ENCODE measurements around the gene GAL3ST2.
"Not testable (repeated sequence)": the region's sequence is repeated elsewhere in the genome, so short reads cannot be mapped to it uniquely, and the experiment has no call there.

The GAL3ST2 gene

GRCh38 chr2:241769819-241770184 lies 6.8 kb upstream of the GAL3ST2 start:
- DNase-seq: no peak

- no peak for DNase-seq
These were observed 6.3 kb upstream of the GAL3ST2 start for GRCh38 chr2:241770185-241770935.

DNA sequence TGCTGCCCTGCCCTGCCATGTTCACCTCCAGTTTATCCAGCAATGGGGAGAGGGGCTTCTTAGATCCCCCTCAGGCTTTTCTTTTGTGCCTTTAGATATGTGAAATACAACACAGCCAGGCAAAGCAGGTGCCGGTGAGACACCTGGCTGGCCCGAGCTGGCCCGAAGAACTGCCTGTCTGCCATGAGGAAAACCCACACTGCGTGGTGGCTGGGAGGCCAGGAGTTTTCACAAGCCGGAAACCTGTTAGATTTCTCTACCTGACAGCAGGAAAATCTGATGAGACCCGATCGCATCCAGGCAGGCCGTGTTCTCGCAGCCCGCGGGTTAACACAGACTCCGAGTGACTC lies 5.7 kb upstream of the GAL3ST2 start:
- DNase-seq: no peak

DNA sequence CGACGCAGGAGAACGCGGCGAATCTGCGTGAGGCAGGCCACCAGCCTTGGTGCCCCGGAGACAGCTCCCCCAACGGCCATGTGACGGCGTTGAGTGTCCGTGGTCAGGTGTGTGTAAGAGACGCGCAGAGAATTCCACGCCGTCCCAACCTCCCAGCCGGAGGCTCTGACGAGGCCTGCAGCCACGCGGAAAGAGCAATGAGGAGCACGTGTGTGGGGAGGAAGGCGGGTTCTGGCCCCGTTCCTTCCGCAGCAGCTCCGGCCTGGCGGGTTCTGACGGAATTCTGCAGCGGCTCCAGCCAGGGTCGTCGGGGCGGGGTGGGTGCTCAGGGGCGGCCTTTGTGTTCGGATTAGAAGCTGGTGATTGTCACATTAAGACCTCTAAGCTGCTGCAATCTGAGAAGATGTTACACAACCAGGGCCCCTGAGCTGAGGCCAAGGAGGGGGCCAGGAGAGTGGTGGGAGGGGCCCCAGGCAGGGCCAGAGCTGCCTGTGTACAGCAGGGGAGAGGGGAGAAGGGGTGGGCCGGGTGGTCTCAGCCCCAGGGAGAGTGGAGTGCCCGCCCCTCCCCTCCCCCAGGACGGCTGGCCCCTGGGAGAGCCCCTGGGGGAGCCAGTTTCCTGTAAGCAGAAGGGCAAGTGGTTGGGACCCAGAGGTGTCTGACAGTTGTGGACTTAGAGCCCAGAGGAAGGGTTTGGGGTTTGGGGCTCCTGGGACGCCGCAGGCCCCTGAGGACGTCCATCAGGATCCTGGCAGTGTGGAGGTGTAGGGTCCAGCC lies 5.1 kb upstream of the GAL3ST2 start:
- no peak for DNase-seq

GRCh38 chr2:241772063-241772499 lies 4.5 kb upstream of the GAL3ST2 start:
- DNase-seq: no peak

DNA sequence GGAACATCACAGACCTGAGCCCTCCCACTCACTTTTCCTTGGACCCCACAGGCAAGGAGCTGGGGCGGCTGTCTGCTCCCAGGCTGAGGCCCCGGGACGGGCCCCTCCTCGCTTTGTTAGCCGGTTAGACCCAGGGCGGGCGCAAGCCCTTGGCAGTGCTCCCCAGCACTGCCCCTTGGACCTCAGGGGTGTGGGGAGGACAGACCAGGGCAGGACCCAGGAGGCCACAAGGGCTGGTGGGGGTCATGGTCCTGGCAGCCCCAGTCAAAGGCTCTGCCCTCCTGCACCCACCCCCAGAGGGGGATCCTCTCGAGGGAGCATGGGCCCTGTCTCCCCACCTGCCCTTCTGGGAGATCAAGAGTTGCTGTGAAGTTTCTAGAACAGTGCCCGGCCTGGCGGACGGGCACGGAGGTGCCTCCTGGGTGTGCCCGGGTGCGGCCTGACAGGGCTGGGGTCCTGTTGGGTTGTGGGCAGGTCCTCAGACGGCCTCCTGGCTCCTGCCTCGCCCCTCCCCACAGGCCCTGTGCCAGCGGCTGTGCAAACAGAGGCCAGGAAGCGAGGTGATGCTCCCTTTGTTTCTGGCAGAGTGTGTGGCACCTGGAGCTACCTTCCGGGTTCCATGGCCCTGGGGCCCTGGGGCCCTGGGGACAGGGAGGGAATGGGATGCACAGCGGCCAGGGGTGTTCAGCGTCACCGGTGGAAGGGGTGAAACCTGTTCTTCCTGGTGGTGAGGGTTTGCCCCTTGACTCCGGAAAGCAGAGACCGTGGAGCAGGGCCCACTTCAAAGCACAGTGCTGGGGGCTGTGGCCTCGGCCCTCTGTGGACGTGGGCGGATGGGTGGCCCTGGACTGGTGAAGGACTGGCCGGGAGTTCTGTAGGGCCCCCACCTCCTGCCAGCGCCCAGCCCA lies 2.9 kb upstream of the GAL3ST2 start:
- DNase-seq: no peak

DNA sequence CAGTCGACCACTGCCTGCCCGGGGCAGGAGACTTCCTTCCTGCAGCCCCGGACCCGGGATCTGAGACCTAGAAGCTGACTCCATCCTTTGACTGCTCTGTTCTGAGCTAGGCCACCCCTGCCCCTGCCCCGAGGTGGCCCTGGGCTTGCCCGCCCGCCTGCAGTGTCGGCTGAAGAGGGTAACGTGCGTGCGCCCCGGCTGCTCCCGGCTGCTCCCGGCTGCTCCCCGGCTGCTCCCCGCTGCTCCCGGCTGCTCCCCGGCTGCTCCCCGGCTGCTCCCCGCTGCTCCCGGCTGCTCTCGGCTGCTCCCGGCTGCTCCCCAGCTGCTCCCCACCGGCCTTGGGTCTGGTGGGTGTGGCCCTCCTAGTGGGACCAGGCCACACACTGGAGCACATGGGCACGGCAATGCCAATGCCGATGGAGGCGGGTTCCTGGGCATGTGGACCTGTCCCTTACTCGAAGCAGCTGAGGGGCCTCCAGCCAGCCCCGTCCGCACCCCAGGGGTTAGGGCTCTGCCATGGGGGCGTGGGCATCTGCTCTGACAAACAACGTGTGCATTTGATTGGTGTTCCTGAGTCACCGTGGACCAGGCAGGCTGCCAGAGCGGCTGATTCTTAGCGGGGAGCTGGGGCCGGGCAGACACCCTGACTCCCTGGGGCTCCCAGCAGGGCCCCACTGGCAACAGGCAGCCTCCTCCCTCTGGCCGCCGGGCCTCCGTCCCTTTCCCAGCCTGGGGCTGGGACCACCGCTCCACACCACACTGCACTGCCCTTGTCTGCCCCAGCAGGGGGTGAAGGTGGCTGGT lies 2.0 kb upstream of the GAL3ST2 start:
- peak; percentile 69 for DNase-seq

- no peak for DNase-seq
These were observed 1.1 kb upstream of the GAL3ST2 start for GRCh38 chr2:241775223-241776177.

- DNase-seq: no peak
These were observed 606 bp downstream of the GAL3ST2 start for GRCh38 chr2:241777170-241777685.

DNA sequence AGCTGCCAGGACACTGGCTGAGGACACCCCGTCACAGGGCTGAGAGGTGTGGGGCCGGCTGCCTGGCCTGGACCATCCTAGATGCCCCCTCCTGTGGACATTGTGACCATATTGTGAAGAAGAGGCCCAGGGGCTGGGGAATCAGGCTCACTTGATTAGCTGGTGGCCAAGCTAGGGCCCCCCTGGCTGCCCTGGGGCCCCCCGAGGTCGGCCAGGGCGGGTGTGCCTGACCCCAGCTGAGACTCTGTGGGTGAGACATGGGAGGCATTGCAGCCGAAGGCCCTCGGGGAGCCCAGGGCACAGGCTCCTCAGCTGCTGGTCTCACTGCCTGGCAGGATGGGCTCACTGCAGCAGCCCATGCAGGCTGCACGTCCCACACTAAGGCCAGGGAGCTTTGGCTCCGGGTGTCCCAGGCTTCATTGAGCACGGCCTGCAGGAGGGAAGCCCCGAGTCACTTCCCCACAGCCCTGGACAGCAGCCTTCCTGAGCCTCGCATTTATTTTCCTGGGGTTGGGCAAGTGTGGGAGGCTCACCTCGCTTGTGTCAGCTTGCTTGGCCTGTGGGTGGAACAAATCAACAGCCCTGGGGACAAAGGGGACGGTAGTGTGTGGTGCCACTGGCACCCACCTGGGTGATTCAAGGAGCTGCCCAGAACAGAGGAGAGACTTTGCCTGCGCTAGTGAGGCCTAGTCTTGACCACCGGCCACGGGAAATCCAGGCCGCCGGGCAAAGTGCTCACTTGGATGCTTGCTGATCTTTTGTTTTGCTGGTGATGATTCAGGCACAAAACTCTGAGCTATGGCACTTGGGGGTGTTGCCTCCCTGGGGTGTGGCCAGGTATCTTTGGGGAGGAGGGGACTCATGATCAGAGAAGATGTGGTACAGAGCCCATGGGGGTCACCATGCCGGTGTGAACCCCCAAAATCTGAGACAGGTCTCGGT lies 1.3 kb downstream of the GAL3ST2 start:
- no peak for DNase-seq

DNA sequence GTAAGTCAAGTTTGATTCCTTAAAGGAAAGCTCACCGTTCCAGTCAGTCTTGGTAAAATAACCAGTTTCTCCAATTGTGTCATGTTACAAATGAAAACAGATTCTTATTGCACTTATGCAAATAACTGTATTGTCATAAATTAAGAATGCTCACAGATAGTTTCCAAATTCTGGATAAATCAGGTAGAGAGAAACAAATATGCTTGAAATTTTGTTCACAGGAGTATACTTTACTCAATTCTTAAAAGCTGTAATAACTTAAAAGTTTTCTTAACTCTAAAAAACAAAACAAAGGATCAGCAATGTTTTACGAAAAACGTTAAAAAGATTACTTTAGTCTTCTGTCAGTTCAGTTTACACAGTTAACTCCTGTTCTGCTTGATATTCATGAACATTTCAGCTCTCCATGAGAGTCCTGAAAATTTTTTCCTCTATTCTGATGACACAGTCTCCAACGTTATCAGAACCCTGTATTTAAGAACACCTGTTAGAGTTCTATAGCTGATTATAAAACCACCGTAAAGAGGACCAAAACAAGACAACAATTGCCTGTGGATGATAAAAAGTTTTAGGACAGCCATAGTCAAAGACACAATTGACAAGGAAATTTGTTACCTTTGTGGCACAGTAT lies 4.4 kb downstream of the GAL3ST2 start:
- DNase-seq: no peak

GRCh38 chr2:241782053-241782452 lies 5.4 kb downstream of the GAL3ST2 start:
- not testable (repeated sequence) for DNase-seq

DNA sequence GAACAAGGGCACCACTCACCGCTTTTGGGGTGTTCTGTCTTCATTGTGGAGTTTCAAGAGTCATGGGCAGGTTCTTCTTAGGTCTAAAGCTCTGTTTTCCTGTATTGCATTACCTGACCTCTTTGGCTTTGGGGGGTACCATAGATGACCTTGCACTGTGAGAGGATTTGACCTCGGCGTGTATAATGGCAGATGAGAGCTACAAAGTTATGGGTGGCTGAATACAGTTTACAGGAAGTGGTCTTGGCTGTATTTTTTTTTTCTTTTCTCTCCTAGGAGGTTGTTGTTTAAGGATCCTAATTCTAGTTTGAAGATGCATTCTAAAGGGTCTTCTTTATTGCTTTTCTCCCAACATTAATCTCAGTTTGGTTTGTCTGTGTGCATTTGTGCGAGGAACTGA lies 11.5 kb downstream of the GAL3ST2 start:
- no peak for DNase-seq

- no peak for DNase-seq
These were observed 11.9 kb downstream of the GAL3ST2 start for GRCh38 chr2:241788572-241788971.

- not testable (repeated sequence) for DNase-seq
These were observed 14.8 kb downstream of the GAL3ST2 start for GRCh38 chr2:241791385-241791784.

GRCh38 chr2:241793385-241793784 lies 16.8 kb downstream of the GAL3ST2 start:
- no peak for DNase-seq

DNA sequence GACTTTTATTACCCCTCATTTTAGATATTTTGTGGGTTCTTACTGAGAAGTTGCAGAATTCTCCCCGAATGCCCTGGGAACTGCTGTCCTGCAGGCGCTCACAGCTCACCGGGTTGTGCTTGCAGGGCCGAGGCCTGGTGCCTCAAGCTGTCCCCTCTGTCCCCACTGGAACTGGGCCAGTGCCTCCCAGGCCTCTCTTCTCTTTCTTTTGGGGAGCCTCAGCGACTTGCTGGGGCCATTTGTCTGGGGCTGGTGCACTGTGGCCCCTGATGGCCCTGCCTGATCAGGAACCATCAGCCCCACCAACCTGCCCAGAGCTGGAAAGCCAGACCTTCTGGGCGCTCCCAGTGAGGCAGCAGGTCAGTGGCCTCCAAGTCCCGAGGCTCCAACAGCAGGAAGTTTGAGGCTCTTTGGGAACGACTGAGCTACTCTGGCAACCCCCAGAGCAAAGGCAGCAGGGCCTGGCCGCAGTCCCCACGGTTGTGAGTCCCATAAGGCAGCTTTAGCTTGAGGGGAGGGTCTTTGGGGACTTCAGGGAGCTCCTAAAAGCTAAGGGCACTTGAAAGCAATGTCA lies 17.7 kb downstream of the GAL3ST2 start:
- DNase-seq: no peak

DNA sequence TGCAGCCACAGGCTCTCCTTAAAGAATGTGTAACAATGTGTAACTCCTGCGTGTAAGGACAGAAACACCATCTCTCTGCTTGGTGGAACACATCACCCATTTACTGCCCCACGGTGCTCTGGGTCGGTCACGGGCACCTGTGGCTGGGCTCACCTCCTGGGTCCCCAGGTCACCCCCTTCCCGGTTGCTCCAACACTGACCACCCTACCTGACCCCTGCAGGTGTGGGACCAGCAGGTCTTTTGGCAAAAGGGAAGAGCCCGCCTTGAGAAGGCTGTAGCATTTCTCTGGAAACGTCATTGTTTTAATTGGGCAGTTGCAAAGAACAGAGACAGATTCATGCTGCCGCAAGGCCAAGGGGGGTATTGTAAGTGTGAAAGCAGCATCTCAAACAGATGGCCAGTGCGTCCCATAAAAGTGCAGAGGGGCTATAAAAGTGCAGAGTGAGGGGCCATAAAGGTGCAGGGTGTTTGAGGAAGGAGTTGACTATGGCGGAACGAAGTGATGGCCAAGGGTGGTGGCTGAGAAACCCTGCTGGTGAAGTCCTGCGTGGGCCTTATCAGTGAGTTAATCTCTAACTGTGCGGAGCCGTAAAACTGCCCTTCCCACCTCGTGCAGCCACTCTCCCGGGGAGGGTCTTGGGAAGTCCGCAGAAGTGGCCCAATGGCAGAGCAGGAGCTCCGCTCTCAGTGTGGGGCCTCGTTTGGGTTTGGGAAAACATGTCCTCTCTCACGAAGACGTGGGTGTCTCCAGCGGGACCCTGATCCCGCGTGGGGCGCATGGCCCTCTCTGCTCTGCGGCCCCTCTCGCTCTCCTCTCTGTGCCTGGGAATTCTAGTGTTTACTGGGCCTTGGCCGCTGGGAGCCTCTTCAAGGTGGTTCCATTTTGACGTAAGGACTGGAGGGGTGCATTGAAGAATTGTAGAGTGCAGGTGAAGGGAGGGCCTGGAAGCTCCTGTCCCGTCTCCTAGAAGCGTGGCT lies 18.7 kb downstream of the GAL3ST2 start:
- DNase-seq: no peak

Data from HCEC 1CT (cell line).